HG03378 (cell line): ENCODE results near the gene SCARB1.
A peak's percentile ranks its signal among the peaks of the same experiment; 100 is the strongest.

Source experiments
- ATAC-seq: cut with Tn5 transposase; IDR thresholded peaks from one replicate; pipeline ENCODE4 v1.9.1; 2021; ENCODE audit warnings: mild to moderate bottlenecking, moderate library complexity; ENCODE audit not compliant: unreplicated experiment

Gene SCARB1

GRCh38 chr12:124865728-124866127 is 2.1 kb upstream of the SCARB1 start:
- no peak for ATAC-seq

DNA sequence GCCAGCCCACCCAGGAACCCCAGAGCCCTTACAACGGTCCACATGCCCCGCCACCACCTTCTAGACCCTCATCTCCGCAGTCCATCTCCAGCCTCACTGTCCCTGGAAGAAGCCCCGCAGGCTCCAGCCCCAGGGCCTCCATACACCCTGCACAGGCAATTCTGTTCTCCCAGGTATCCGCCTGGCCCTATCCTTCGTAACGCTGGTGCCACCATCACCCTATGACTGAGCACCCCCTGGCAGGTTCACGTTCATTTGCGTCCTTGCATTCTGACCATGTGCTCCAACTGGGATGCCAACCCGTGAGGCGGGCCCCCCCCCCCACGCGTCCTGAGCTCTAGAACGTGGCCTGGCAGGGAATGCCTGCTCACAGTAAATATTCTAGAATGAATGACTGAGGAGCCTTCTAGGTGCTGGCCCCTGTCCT is 675 bp upstream of the SCARB1 start:
- ATAC-seq = no peak

DNA sequence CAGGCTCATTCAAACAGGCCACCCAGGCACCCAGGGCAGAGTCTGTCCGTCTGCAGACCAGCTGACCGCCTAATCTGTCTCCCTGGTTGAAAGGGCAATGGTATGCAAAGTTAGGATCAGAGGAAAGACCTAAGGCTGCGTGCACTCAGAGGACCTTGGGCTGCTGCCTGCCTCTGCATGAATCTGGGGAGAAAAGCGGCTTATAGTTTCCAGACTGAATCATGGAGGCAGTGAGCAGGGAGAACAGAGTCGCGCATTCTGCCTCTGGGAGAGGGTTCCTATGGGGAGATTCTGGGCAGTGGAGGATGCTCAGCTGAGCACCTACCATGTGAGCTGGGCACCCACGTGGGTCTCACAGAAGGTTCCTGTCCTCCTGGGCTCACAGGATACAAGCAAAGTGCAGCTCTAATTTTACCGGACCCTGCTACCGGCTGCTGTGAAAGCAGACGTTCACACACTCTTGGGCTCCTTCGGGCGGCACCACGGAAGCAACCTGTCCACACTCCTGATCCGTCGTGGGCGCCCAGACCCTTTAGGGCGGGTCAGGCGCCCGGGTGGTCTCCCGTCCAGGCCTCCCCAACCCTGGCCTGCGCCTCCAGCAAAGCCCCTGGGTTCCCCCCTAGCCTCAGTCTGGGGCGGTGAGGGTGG is 772 bp downstream of the SCARB1 start:
- peak; percentile 23 for ATAC-seq

- peak; percentile 52 for ATAC-seq
Measured at GRCh38 chr12:124861898-124862676, 1.6 kb downstream of the SCARB1 start.

- ATAC-seq = no peak
Measured at GRCh38 chr12:124861492-124861891, 2.2 kb downstream of the SCARB1 start.

DNA sequence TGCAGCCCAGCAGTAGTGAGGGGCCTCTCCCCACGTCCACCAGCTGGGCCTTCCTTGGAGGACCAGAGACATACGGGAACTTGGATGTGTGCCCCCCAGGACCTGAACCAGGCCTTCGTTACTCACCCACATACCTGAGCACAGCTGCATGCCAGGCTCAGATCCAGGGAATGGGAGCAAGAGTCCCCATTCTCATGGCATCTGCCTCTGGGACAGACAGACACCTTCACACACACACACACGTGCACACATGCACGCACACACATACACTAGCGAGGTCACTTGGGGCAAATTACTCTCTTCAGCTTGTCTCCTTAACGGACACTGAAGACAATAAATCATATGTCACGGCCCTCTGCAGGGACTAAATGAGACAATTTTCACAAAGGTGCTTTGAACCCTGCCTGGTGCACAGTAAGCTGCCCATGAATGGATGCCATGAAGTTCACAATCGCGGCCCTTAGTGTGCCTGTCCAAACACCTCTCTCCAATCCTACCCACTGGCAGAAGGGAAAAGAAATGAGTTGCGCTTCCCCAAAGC is 5.7 kb downstream of the SCARB1 start:
- no peak for ATAC-seq

DNA sequence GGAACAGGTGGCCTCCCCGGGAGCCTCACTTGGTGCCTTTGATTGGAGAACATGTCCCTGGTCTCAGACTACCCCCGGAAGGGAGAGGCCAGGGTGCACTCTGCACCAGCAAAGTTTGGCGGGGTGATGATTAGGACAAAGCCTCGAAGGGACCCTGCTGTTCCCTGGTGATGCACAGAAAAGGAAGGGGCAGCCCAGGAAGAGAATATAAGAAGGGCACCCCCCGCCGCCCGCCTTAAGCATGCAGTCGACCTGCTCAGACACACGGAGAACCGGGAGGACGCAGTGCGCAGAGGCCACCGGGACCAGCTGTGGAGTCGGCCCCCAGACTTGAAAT is 6.9 kb downstream of the SCARB1 start:
- no peak for ATAC-seq

GRCh38 chr12:124856132-124856841 is 7.4 kb downstream of the SCARB1 start:
- no peak for ATAC-seq

GRCh38 chr12:124855275-124855957 is 8.2 kb downstream of the SCARB1 start:
- ATAC-seq = no peak

GRCh38 chr12:124854637-124855184 is 9.0 kb downstream of the SCARB1 start:
- ATAC-seq = no peak

DNA sequence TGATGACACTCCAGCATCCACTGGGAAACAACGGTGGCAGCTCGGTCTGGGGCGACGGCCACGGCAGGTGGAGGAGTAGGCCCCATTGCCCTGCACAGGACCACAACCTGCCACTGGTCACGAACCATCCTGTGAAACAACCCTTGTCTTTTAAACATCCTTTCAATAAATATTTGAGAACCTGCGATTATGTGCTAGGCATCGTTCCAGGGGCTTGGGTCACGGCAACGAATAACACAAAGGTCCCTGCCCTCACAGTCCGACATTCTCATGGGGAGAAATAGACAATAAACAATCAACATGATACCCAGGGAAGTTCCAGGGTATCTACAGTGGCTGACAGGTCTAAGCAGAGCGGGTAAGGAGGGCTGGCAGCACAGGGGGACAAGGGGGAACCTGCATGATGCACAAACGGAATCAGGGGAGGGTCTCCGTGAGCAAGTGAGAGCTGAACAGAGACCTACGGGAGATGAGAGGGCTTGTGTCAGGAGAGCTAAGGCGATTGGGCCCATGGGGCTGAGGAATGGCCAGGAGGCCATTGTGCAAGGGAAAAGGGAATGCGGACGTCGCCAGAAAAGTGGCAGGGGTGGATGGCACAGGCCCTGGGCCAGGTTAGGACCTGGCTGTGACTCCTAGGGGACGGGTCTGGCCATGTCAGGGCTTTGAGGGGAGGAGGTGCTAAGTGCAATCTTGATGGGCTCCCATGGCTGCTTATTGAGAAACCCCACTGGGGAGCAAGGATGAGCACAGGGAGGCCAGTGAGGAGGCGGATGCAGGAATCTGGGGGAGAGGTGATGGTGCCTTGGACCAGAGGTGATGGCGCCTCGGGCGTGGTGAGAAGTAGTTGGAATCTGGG is 9.7 kb downstream of the SCARB1 start:
- no peak for ATAC-seq

GRCh38 chr12:124852911-124853427 is 10.7 kb downstream of the SCARB1 start:
- no peak for ATAC-seq

- ATAC-seq = no peak
Measured at GRCh38 chr12:124852329-124852831, 11.3 kb downstream of the SCARB1 start.

- no peak for ATAC-seq
Measured at GRCh38 chr12:124851342-124851741, 12.3 kb downstream of the SCARB1 start.

GRCh38 chr12:124849382-124849781 is 14.3 kb downstream of the SCARB1 start:
- ATAC-seq = no peak

GRCh38 chr12:124848621-124849380 is 14.9 kb downstream of the SCARB1 start:
- ATAC-seq = no peak

GRCh38 chr12:124847113-124848074 is 16.3 kb downstream of the SCARB1 start:
- no peak for ATAC-seq
